Activated CD4-positive, CD25-positive, alpha-beta regulatory T cell (primary cell): ENCODE data around the gene RNF11.

ENCODE experiments used
- DNase-seq, 4 experiments: peaks; one replicate each; lab custom pipeline; 2025; lab: John Stamatoyannopoulos, UW

Gene RNF11

GRCh38 chr1:51296383-51297357 is 60.6 kb downstream of the RNF11 start:
- DNase-seq: peak; percentile 19 to 58 (median 38)

GRCh38 chr1:51297401-51298321 is 61.6 kb downstream of the RNF11 start:
- no peak for DNase-seq

GRCh38 chr1:51298322-51298705 is 62.2 kb downstream of the RNF11 start:
- no peak for DNase-seq

- no peak for DNase-seq
Measured at GRCh38 chr1:51299185-51299885, 63.3 kb downstream of the RNF11 start.

- no peak for DNase-seq
Measured at GRCh38 chr1:51299981-51300670, 64.1 kb downstream of the RNF11 start.

GRCh38 chr1:51301152-51301843 is 65.2 kb downstream of the RNF11 start:
- no peak for DNase-seq

- DNase-seq: no peak
Measured at GRCh38 chr1:51301844-51302162, 65.7 kb downstream of the RNF11 start.

GRCh38 chr1:51302270-51302669 is 66.2 kb downstream of the RNF11 start:
- DNase-seq: no peak

- DNase-seq: no peak
Measured at GRCh38 chr1:51302746-51303145, 66.7 kb downstream of the RNF11 start.

- DNase-seq: no peak
Measured at GRCh38 chr1:51303315-51303714, 67.2 kb downstream of the RNF11 start.

GRCh38 chr1:51303751-51304251 is 67.7 kb downstream of the RNF11 start:
- no peak for DNase-seq

GRCh38 chr1:51304360-51304759 is 68.3 kb downstream of the RNF11 start:
- no peak for DNase-seq

- DNase-seq: no peak
Measured at GRCh38 chr1:51305371-51305823, 69.3 kb downstream of the RNF11 start.

- DNase-seq: no peak
Measured at GRCh38 chr1:51306950-51307349, 70.9 kb downstream of the RNF11 start.

GRCh38 chr1:51308636-51309035 is 72.6 kb downstream of the RNF11 start:
- no peak for DNase-seq

GRCh38 chr1:51309291-51309690 is 73.2 kb downstream of the RNF11 start:
- DNase-seq: no peak

GRCh38 chr1:51310871-51311613 is 75.0 kb downstream of the RNF11 start:
- no peak for DNase-seq

- DNase-seq: no peak
Measured at GRCh38 chr1:51311826-51312225, 75.8 kb downstream of the RNF11 start.

- no peak for DNase-seq
Measured at GRCh38 chr1:51312718-51313117, 76.6 kb downstream of the RNF11 start.

GRCh38 chr1:51313268-51313852 is 77.3 kb downstream of the RNF11 start:
- no peak for DNase-seq
